GM18868 (cell line): ENCODE results near the gene BRD9.
"Not testable (repeated sequence)": the region's sequence is repeated elsewhere in the genome, so short reads cannot be mapped to it uniquely, and the experiment has no call there.

ENCODE experiments used
- ATAC-seq: cut with Tn5 transposase; IDR thresholded peaks from one replicate; pipeline ENCODE4 v1.9.1; 2021; ENCODE audit warnings: mild to moderate bottlenecking, moderate library complexity; ENCODE audit not compliant: unreplicated experiment

BRD9 gene

GRCh38 chr5:923281-923873, 30.8 kb upstream of the BRD9 start:
- peak; percentile 86 for ATAC-seq

GRCh38 chr5:922436-923280, 30.1 kb upstream of the BRD9 start:
- no peak for ATAC-seq

GRCh38 chr5:921456-922435, 29.1 kb upstream of the BRD9 start:
- no peak for ATAC-seq

- ATAC-seq, result no peak
Observed at GRCh38 chr5:920321-920720, 27.7 kb upstream of the BRD9 start.

GRCh38 chr5:919356-920000, 26.9 kb upstream of the BRD9 start:
- no peak for ATAC-seq

- not testable (repeated sequence) for ATAC-seq
Observed at GRCh38 chr5:918717-919116, 26.1 kb upstream of the BRD9 start.

- no peak for ATAC-seq
Observed at GRCh38 chr5:916441-917293, 24.1 kb upstream of the BRD9 start.

- no peak for ATAC-seq
Observed at GRCh38 chr5:915946-916345, 23.3 kb upstream of the BRD9 start.

- ATAC-seq, result not testable (repeated sequence)
Observed at GRCh38 chr5:915346-915745, 22.7 kb upstream of the BRD9 start.

GRCh38 chr5:914612-915011, 22.0 kb upstream of the BRD9 start:
- no peak for ATAC-seq

- ATAC-seq, result no peak
Observed at GRCh38 chr5:914174-914573, 21.6 kb upstream of the BRD9 start.

GRCh38 chr5:912280-913091, 19.9 kb upstream of the BRD9 start:
- no peak for ATAC-seq

- no peak for ATAC-seq
Observed at GRCh38 chr5:911601-912000, 19.0 kb upstream of the BRD9 start.

- ATAC-seq, result no peak
Observed at GRCh38 chr5:910769-911160, 18.2 kb upstream of the BRD9 start.

GRCh38 chr5:909994-910768, 17.6 kb upstream of the BRD9 start:
- no peak for ATAC-seq

GRCh38 chr5:909086-909485, 16.5 kb upstream of the BRD9 start:
- ATAC-seq, result no peak

GRCh38 chr5:908172-908571, 15.6 kb upstream of the BRD9 start:
- no peak for ATAC-seq

GRCh38 chr5:907366-907910, 14.8 kb upstream of the BRD9 start:
- ATAC-seq, result no peak
